Esophagus squamous epithelium (tissue), 5 donors: ENCODE data around the gene DTNB. TPM values are rescaled to one million over a fixed set of nuclear protein-coding genes. Genes with fewer than 3 reads are reported as not detected.
A peak's percentile ranks its signal among the peaks of the same experiment; 100 is the strongest.

Source experiments
- DNase-seq: peaks from one replicate; lab custom pipeline; 2025; lab: John Stamatoyannopoulos, UW
- H3K27ac ChIP-seq, 4 donors: fragments of 200-600 bp; sonication (generic); one replicate each; pipeline ENCODE4 v1.5.1; 2016 to 2019; ENCODE audit warnings: mild to moderate bottlenecking in 1 of 4
- H3K27me3 ChIP-seq, 4 donors: fragments of 200-600 bp; sonication (generic); 1 replicate in 3 of 4; 2 replicates in 1 of 4; pipeline versions ENCODE4 v1.5.1 to v1.6.0; 2017 to 2021; ENCODE audit warnings: antibody characterized with exemption in 1 of 4
- H3K36me3 ChIP-seq, 3 donors: fragments of 200-600 bp; sonication (generic); one replicate each; pipeline ENCODE4 v1.5.1; 2016 to 2019
- H3K4me1 ChIP-seq, 3 donors: fragments of 200-600 bp; sonication (generic); one replicate each; pipeline ENCODE4 v1.5.1; 2017 to 2019
- H3K4me3 ChIP-seq, 4 donors: fragments of 200-600 bp; sonication (generic); 1 replicate in 3 of 4; 2 replicates in 1 of 4; pipeline ENCODE4 v1.5.1; 2016 to 2019; ENCODE audit warnings: mild to moderate bottlenecking in 2 of 4, moderate library complexity in 1 of 4
- H3K9me3 ChIP-seq, 3 donors: fragments of 200-600 bp; sonication (generic); one replicate each; pipeline ENCODE4 v1.5.1; 2016 to 2019
- CTCF ChIP-seq, 6 experiments: fragments of 450-650 bp in 4 of 6; fragments of 200-600 bp in 2 of 6; sonication (generic) in 2 of 6; IDR thresholded peaks; one replicate each; pipeline ENCODE4 v1.5.1; 2016 to 2019; ENCODE audit warnings: antibody characterized with exemption in 6 of 6, mild to moderate bottlenecking in 4 of 6, moderate library complexity in 4 of 6
- POLR2A ChIP-seq, 4 donors: fragments of 450-650 bp; IDR thresholded peaks; one replicate each; pipeline ENCODE4 v1.6.1; 2017; ENCODE audit warnings: antibody characterized with exemption in 4 of 4, mild to moderate bottlenecking in 4 of 4, moderate library complexity in 3 of 4
- WGBS, 2 donors: methylation state at CpG; one replicate each; pipeline ENCODE4 v1.1.5; 2018; 5-methylcytosine and 5-hydroxymethylcytosine counted together
- intact Hi-C: fragments of 100-400 bp; cut with DNase I; formaldehyde crosslinking; loops from one replicate; pipeline ENCODE4 v1.15.0; 2022
- total RNA-seq, 4 donors: library from RNA; depleted of rRNA; stranded (reverse); fragments of >200 nt; gene quantifications; one replicate each; pipeline ENCODE4 v1.1.0, GENCODE V29; 2016
- donor health status: DM: yes; HTN: yes; CAD: no.

The DTNB gene
- total RNA-seq, 4 donors from 2014 or later: 7.8 to 17.2 (median 9.6) TPM

DNA sequence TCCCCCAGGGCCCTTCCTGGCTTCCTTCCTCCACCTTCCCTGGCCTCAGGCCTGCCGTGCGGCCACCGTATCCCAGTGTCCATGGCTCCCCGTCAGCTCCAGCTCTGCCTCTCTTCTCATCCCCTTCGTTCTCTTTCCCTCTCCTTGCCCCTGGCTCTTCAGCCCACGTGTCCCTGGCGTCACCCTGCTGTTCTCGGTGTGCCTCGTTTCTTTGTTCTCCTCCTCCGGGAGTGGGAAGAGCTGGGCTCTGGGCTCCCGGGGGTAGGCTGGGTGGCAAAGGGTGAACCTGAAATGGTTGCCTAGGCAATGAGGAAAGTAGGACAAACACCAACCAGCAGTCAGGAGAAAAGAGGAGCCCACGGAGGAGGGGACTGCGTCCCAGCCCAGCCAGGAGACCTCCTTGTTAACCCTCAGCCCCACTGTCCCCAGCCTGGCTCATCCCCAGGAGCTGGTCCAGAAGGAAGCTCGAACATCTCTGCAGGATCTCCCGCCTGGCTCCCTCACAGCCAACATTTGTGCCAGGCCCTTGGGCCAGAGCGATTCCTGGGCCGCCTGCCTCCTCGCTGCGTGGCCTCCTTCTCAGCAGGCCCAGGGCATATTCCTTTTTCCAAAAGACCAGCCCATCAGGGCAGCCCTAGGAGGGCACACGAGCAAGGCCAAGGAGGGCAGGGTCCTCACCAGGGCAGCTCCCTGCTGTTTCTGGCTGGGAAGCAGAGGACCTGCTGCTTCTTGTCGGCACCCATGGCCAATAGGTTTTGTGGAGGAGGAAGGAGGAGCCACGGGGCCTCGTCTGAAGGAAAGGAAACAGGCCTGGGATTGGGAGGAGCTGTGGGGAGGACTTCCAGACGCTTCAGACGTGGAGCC lies 300.7 kb downstream of the DTNB start:
- Histone ChIP-seq H3K4me1 (peaks cover 12 to 38% (median 12%) of the 10 kb centered on the region in 3 donors), H3K9me3 (no peaks in the 10 kb centered on the region), H3K36me3 (no peaks in the 10 kb centered on the region), H3K27ac (peak overlapping the region in 3 of 4 donors; percentile 30 to 42 (median 38)), H3K27me3 (no peaks in the 10 kb centered on the region), H3K4me3 (no peak overlapping the region)
- WGBS, 2 donors: 58 to 67% methylated on average over 8 to 13 of the region's 25 CpGs
- no peak for DNase-seq
- intact Hi-C loops: no loop called here
- no peak for TF ChIP-seq CTCF (IDR thresholded peaks at IDR 0.05)
- no peak for TF ChIP-seq POLR2A (IDR thresholded peaks at IDR 0.05)

DNA sequence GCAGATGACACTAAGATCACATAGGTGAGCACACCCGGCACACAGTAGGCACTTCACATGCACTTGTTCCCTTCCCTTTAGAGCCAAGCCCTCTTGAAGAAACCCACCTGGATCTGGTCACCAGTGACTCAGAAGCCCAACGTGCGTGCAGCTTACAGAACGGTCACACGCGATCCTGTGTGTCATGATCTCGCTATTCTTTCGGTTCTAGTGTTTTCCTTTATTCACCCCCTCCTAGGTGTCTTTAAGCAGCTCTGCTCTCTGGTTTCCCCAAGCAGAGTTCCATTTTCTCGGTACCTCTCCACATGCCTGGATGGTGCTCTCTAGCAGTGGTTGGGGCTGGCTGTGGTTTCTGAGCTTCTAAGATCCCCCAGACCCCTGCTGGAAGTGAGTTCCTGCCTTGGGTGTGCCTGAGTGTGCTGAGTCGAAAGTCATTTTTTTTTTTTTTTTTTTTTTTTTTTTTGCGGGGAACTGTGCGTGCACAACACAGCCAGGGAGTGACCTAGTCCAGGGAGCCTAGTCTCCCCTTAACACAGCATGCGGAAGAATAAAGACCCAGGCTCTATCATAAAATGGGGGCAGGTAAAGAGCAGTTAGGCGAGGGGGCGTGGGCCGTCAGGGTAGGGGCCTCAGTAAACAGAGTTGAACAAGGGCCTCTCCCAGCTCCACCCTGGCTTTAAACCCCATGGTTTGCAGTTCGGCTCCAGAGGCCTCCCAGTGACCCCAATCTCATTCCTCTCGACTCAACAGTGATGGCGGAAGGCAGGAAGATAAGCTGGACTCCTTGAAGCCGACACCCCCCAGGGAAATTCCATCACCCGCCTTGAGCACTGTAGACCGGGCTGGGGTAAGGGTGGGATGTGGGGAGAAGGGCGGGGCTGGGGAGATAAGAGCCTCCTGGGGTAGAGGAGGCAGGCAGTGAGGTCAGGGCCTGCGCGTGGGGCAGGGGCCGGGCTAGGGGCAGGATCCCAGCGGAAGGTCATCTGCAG lies 301.8 kb downstream of the DTNB start:
- no peak overlapping the region for H3K27ac ChIP-seq
- H3K4me1 ChIP-seq: peaks cover 2 to 27% (median 3%) of the 10 kb centered on the region in 3 donors
- H3K4me3 ChIP-seq: no peak overlapping the region
- no peaks in the 10 kb centered on the region for H3K36me3 ChIP-seq
- no peak for DNase-seq
- no peaks in the 10 kb centered on the region for H3K27me3 ChIP-seq
- 91 to 94% methylated on average over 16 to 20 of the region's 27 CpGs for WGBS, 2 donors
- H3K9me3 ChIP-seq: no peaks in the 10 kb centered on the region
- TF ChIP-seq POLR2A (IDR thresholded peaks at IDR 0.05): no peak
- no peak for TF ChIP-seq CTCF (IDR thresholded peaks at IDR 0.05)
- intact Hi-C loops: no loop called here

- H3K36me3 ChIP-seq: no peaks in the 10 kb centered on the region
- no peaks in the 10 kb centered on the region for H3K27me3 ChIP-seq
- TF ChIP-seq POLR2A (IDR thresholded peaks at IDR 0.05) (no peak), CTCF (IDR thresholded peaks at IDR 0.05) (no peak)
- intact Hi-C loops: no loop called here
- peaks cover 0 to 26% (median 4%) of the 10 kb centered on the region in 3 donors for H3K4me1 ChIP-seq
- WGBS, 2 donors: 61 to 73% methylated on average over 2 to 4 of the region's 5 CpGs
- no peak for DNase-seq
- H3K27ac ChIP-seq: no peak overlapping the region
- no peaks in the 10 kb centered on the region for H3K9me3 ChIP-seq
- H3K4me3 ChIP-seq: no peak overlapping the region
Observed at GRCh38 chr2:25369876-25370275, 303.5 kb downstream of the DTNB start.

- intact Hi-C loops: no loop called here
- WGBS, 2 donors: 65 to 68% methylated on average over 3 to 4 of the region's 4 CpGs
- H3K4me3 ChIP-seq: no peak overlapping the region
- H3K9me3 ChIP-seq: no peaks in the 10 kb centered on the region
- no peaks in the 10 kb centered on the region for H3K36me3 ChIP-seq
- no peak for TF ChIP-seq CTCF (IDR thresholded peaks at IDR 0.05)
- TF ChIP-seq POLR2A (IDR thresholded peaks at IDR 0.05): no peak
- no peaks in the 10 kb centered on the region for H3K27me3 ChIP-seq
- DNase-seq: no peak
- H3K4me1 ChIP-seq: peaks cover 0 to 31% (median 8%) of the 10 kb centered on the region in 3 donors
- no peak overlapping the region for H3K27ac ChIP-seq
Observed at GRCh38 chr2:25369439-25369838, 303.9 kb downstream of the DTNB start.
